ENCODE measurements around the gene NPAS3. TPM values are rescaled to one million over a fixed set of nuclear protein-coding genes. Genes with fewer than 3 reads are reported as not detected.

Gene NPAS3
- total RNA-seq, 6 donors from 2014 or later: 0.30 to 0.77 (median 0.59) TPM; not detected in 2

DNA sequence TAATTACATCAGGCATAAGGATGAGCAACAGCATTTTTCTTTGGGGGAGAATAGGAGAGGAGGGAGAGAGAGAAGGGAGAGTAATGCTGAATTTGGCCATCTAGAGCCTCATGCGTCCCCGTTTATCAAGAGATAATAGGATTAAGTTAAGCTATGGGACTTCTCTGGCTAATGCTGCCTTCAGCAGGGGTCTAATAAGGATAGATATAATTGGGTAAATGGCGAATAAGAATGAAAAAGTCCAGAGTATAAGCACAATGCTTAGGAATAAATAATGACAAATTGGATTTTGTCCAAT is 542.2 kb downstream of the NPAS3 start:
- Histone ChIP-seq H3K9me3 (no peaks in the 10 kb centered on the region), H3K27me3 (no peaks in the 10 kb centered on the region), H3K27ac (no peak overlapping the region), H3K4me1 (no peaks in the 10 kb centered on the region), H3K4me3 (no peak overlapping the region), H3K36me3 (no peaks in the 10 kb centered on the region)
- 89 to 91% methylated on average over 3 of the region's 3 CpGs for WGBS, 2 donors
- DNase-seq (no peak), ATAC-seq (ENCODE audit: low FRiP score in 2 of 2) (no peak)
- no peak for TF ChIP-seq POLR2AphosphoS5 (IDR thresholded peaks at IDR 0.05)
- no peak for TF ChIP-seq POLR2A (IDR thresholded peaks at IDR 0.05)
- TF ChIP-seq EP300 (IDR thresholded peaks at IDR 0.05): no peak

DNA sequence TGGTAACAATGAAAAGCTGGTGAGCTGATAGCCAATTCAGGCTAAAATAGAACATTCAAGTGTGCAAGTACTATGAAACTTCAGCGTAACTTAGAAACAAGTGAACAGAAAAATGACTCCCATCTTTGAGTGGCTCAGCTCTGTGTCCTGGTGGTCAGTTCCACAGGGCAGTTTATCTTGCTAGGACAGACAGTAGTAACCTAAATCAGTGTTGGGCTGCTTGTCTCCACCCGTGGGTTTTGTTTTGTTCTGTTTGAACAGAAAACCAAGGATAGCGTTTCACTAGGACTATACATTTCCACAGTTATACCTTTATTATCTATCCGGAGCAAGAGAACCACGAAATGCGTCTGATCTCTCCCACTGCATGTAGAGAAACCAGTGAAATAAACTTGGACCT is 544.4 kb downstream of the NPAS3 start:
- Histone ChIP-seq H3K27me3 (no peaks in the 10 kb centered on the region), H3K4me3 (no peak overlapping the region), H3K9me3 (no peaks in the 10 kb centered on the region), H3K36me3 (no peaks in the 10 kb centered on the region), H3K27ac (no peak overlapping the region), H3K4me1 (no peaks in the 10 kb centered on the region)
- WGBS, 2 donors: 91 to 92% methylated on average over 6 of the region's 6 CpGs
- ATAC-seq (ENCODE audit: low FRiP score in 2 of 2) (no peak), DNase-seq (no peak)
- TF ChIP-seq POLR2AphosphoS5 (IDR thresholded peaks at IDR 0.05) (no peak), POLR2A (IDR thresholded peaks at IDR 0.05) (no peak), EP300 (IDR thresholded peaks at IDR 0.05) (no peak)
- TF ChIP-seq, protein P1, sequence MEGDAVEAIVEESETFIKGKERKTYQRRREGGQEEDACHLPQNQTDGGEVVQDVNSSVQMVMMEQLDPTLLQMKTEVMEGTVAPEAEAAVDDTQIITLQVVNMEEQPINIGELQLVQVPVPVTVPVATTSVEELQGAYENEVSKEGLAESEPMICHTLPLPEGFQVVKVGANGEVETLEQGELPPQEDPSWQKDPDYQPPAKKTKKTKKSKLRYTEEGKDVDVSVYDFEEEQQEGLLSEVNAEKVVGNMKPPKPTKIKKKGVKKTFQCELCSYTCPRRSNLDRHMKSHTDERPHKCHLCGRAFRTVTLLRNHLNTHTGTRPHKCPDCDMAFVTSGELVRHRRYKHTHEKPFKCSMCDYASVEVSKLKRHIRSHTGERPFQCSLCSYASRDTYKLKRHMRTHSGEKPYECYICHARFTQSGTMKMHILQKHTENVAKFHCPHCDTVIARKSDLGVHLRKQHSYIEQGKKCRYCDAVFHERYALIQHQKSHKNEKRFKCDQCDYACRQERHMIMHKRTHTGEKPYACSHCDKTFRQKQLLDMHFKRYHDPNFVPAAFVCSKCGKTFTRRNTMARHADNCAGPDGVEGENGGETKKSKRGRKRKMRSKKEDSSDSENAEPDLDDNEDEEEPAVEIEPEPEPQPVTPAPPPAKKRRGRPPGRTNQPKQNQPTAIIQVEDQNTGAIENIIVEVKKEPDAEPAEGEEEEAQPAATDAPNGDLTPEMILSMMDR (IDR thresholded peaks at IDR 0.05): no peak

GRCh38 chr14:33483541-33483940 is 544.9 kb downstream of the NPAS3 start:
- no peak for DNase-seq
- WGBS, 2 donors: 67 to 80% methylated on average over 4 of the region's 4 CpGs
- Histone ChIP-seq H3K9me3 (no peaks in the 10 kb centered on the region), H3K36me3 (no peaks in the 10 kb centered on the region), H3K27ac (no peak overlapping the region), H3K4me3 (no peak overlapping the region), H3K4me1 (no peaks in the 10 kb centered on the region), H3K27me3 (no peaks in the 10 kb centered on the region)
- no peak for TF ChIP-seq POLR2AphosphoS5 (IDR thresholded peaks at IDR 0.05)
- TF ChIP-seq EP300 (IDR thresholded peaks at IDR 0.05): no peak
- no peak for ATAC-seq (ENCODE audit: low FRiP score in 2 of 2)

DNA sequence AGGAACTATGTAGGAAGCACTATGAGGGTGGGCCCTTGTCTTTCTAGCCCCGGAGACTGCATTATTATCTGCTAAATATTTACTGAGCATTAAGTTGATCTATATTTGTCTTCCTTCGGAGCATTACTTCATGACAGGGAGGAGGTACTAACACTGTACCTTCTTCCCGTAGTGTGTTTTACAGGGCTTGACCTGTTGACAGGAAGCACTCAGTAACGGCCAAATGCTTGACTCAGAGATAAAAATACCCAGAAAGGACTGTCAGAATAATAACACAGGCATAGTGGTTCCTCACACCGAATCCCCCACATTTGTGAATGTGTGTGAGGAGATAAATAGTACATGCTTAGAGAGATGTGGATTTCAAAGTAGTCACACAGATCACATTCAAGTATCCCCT is 545.6 kb downstream of the NPAS3 start:
- ATAC-seq (ENCODE audit: low FRiP score in 2 of 2) (no peak), DNase-seq (no peak)
- Histone ChIP-seq H3K36me3 (no peaks in the 10 kb centered on the region), H3K9me3 (no peaks in the 10 kb centered on the region), H3K27me3 (no peaks in the 10 kb centered on the region), H3K4me3 (no peak overlapping the region), H3K27ac (no peak overlapping the region), H3K4me1 (no peaks in the 10 kb centered on the region)
- WGBS, 2 donors: 20 to 21% methylated on average over 5 of the region's 5 CpGs
- TF ChIP-seq, protein P1 (IDR thresholded peaks at IDR 0.05): no peak
- TF ChIP-seq POLR2AphosphoS5 (IDR thresholded peaks at IDR 0.05) (no peak), EP300 (IDR thresholded peaks at IDR 0.05) (no peak), POLR2A (IDR thresholded peaks at IDR 0.05) (no peak)

DNA sequence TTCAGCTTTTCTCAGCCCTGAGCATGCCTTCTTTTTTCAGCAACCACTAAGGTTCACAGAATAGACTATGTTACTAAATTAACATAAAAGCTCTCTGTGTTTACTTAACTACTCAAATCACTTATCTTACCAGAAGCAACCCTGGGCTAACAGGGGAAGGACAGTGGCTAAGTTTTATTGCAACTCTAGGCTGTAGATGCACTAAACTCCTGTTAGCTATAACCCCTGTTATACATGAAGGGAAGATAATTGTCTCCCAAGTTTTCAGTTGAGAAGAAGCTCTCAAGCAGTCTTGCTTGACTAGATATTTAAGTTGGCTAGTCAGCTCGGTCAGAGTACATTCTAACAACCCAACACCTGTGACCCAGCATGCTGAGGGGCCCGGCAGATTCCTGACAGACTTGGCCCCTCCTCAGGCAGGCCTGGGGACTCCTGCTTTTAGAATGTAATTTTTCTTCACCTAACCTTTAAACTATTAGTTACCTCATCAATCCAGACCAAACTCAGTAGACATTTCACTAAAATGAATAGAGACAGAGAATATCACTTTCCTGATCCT is 547.7 kb downstream of the NPAS3 start:
- H3K27me3 ChIP-seq: no peaks in the 10 kb centered on the region
- ATAC-seq (ENCODE audit: low FRiP score in 2 of 2) (no peak), DNase-seq (no peak)
- H3K9me3 ChIP-seq: no peaks in the 10 kb centered on the region
- H3K4me1 ChIP-seq: no peaks in the 10 kb centered on the region
- TF ChIP-seq POLR2AphosphoS5 (IDR thresholded peaks at IDR 0.05) (no peak), EP300 (IDR thresholded peaks at IDR 0.05) (no peak), POLR2A (IDR thresholded peaks at IDR 0.05) (no peak)
- TF ChIP-seq, protein P1 (IDR thresholded peaks at IDR 0.05): no peak
- H3K27ac ChIP-seq: no peak overlapping the region
- no peak overlapping the region for H3K4me3 ChIP-seq
- WGBS, 2 donors: 77 to 84% methylated on average over 2 of the region's 2 CpGs
- no peaks in the 10 kb centered on the region for H3K36me3 ChIP-seq

- H3K27ac ChIP-seq: no peak overlapping the region
- no peak for TF ChIP-seq POLR2AphosphoS5 (IDR thresholded peaks at IDR 0.05)
- TF ChIP-seq, protein P1 (IDR thresholded peaks at IDR 0.05): no peak
- TF ChIP-seq POLR2A (IDR thresholded peaks at IDR 0.05): no peak
- TF ChIP-seq EP300 (IDR thresholded peaks at IDR 0.05): no peak
- DNase-seq (no peak), ATAC-seq (ENCODE audit: low FRiP score in 2 of 2) (no peak)
- no peaks in the 10 kb centered on the region for H3K36me3 ChIP-seq
- no peaks in the 10 kb centered on the region for H3K9me3 ChIP-seq
- 80 to 84% methylated on average over 5 of the region's 5 CpGs for WGBS, 2 donors
- no peaks in the 10 kb centered on the region for H3K27me3 ChIP-seq
- H3K4me1 ChIP-seq: no peaks in the 10 kb centered on the region
- no peak overlapping the region for H3K4me3 ChIP-seq
Measured at GRCh38 chr14:33488582-33488981, 549.9 kb downstream of the NPAS3 start.
